Measurements from ENCODE around the gene EIF1B.

Gene EIF1B

GRCh38 chr3:40355410-40355809 is 45.9 kb downstream of the EIF1B start:
- DNase-seq: no peak

- no peak for DNase-seq
Observed at GRCh38 chr3:40358454-40358853, 48.9 kb downstream of the EIF1B start.
